ENCODE measurements around the gene SIGLEC7.

SIGLEC7 gene

DNA sequence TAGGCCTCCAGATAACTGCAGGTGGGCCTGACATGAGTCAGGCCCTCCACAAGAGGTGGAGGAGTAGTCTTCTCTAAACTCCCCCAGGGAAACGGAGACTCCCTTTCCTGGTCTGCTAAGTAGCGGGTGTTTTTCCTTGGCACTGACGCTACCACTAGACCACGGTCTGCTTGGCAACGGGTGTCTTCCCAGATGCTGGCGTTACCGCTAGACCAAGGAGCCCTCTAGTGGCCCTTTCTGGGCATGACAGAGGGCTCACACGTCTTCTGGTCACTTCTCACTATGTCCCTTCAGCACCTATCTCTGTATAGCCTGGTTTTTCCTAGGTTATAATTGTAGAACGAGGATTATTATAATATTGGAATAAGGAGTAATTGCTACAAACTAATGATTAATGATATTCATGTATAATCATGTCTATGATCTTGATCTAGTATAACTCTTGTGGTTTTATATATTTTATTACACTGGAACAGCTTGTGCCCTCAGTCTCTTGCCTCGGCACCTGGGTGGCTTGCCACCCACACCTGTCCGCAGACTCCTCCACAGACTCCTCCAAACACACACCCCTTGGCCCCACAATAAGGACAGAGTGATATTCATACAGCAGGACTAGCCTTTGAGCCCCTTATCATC, 27.3 kb downstream of the SIGLEC7 start:
- DNase-seq = peak; percentile 14 to 71

- DNase-seq = no peak
Observed at GRCh38 chr19:51172223-51172622, 30.1 kb downstream of the SIGLEC7 start.

DNA sequence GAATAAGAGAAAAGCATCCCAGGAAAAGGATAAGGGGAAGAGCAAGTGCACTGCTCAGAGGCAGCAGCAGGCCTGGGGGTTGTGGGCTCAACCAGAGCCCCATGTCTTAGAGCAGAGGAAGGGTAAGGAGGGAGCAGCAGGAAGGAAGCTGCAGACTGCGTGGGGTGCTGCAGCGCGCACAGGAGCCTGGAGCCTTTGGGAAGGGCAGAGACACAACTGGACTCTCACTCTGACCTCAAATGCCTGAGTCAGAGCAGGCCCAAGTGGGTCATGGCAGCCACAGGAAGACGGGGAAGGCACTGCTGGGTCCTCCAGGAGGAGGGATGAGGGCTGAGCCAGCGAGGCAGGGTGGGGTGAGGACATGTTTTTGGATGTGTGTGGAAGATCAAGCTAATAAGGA, 31.6 kb downstream of the SIGLEC7 start:
- DNase-seq = no peak

- DNase-seq = no peak
Observed at GRCh38 chr19:51179256-51179655, 37.2 kb downstream of the SIGLEC7 start.

DNA sequence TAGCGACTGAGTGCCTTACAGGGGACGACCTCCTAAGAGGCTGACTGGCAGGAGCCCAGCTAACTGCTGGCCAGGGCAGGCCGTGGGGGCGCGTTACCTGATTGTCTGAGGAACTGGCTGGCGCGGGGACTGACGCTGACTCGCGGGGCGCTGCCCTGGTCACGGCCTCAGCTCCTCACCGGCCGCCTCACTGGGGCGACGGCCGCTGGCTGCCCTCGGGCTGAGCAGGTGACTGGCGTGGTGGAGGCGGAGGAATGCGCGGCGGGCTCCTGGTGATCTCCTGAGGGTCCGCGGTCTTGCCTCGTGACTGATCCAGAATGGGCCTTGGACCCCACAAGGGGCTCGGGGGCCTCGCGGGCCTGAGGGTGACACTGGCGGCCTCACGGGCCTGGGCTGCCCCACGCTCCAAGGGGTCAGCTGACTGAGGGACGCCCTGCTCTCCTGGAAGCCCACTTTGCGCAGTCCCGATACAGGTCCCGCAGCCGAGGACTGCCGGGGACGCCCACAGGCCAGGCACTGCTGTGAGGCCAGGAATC, 39.3 kb downstream of the SIGLEC7 start:
- no peak for DNase-seq

GRCh38 chr19:51181913-51182419, 39.9 kb downstream of the SIGLEC7 start:
- no peak for DNase-seq

DNA sequence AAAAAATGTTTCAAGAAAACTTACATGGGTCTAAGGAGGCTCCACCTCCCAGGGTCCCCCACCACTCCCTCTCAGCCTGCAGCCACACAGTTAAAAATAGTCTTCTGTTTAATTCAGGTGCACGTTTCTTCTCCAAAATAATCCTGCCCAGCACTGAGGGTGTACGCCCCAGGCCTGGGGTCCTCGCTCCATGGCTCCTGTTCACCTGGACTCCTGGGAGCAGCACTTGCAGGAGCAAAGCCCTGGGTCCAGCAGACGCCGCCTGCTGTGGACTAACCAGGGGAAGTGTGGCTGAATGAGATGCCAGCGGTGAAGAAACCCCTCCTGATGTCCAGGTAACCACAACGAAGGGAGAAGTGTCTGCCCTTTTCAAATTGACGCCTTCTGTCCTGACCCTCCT, 41.5 kb downstream of the SIGLEC7 start:
- DNase-seq = no peak

GRCh38 chr19:51185069-51185867, 43.2 kb downstream of the SIGLEC7 start:
- DNase-seq = no peak

- no peak for DNase-seq
Observed at GRCh38 chr19:51185868-51186215, 43.7 kb downstream of the SIGLEC7 start.

- DNase-seq = no peak
Observed at GRCh38 chr19:51186323-51186722, 44.2 kb downstream of the SIGLEC7 start.

GRCh38 chr19:51187395-51188226, 45.5 kb downstream of the SIGLEC7 start:
- DNase-seq = no peak

DNA sequence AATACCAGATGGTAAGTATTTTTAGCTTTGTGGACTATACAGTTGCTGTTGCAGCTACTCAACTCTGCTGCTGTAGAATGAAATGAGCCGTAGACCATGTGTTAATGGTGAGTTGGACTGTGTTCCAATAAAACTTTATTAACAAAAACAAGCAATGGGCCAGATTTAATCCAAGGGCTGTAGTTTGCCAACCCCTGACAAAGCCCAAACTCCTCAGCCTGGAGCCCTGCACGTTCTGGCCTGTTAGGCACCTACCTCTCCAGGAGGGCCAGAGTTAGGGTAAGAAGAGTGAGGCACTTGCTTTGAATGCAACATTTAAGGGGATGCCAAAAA, 46.1 kb downstream of the SIGLEC7 start:
- DNase-seq = no peak

- DNase-seq = no peak
Observed at GRCh38 chr19:51192689-51193088, 50.6 kb downstream of the SIGLEC7 start.

GRCh38 chr19:51194527-51195315, 52.6 kb downstream of the SIGLEC7 start:
- no peak for DNase-seq

DNA sequence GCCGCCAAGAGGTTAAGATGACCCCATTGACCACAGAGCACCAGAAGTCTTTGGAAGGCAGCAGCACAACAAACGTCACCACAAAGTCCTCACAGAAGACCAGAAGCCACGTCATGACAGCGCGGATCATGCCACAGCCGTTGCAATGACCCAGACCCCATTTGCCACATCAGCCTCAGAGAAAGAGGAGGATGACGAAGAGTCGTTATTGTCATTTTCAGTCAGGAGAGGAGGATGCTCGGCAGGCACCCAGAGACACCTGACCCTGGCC, 53.1 kb downstream of the SIGLEC7 start:
- DNase-seq = no peak

DNA sequence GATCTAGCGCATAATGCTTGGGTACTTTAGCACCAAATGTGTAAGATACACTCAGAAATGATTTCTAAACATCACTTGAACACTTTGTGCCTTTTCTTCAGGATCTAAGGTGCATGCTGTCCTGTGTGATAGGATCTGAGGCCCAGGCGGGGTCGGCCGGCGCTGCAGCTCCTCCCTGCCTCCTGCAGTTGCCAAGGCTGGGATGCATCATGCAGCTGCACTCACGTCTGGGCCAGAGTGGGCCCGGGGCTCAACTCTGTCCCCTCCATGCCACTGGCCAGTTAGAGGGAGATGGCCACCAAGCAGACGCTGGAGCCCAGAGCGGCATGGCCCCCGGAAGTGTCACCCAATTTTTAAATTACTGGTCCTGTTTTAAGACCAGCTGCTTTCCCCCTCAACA, 53.5 kb downstream of the SIGLEC7 start:
- no peak for DNase-seq

GRCh38 chr19:51196181-51196580, 54.1 kb downstream of the SIGLEC7 start:
- DNase-seq = no peak

- no peak for DNase-seq
Observed at GRCh38 chr19:51198641-51199040, 56.5 kb downstream of the SIGLEC7 start.

GRCh38 chr19:51200071-51200666, 58.1 kb downstream of the SIGLEC7 start:
- DNase-seq = no peak

GRCh38 chr19:51201712-51202111, 59.6 kb downstream of the SIGLEC7 start:
- DNase-seq = no peak

Measured in NCI-H446 (cell line).